DND-41 (cell line): Measurements from ENCODE around the gene MGAT5.

Source experiments
- ATAC-seq: fragments of 200-7000 bp; cut with Tn5 transposase; 3 replicates; pipeline ENCODE4 v1.9.1; 2021; ENCODE audit warnings: low read depth; ENCODE audit not compliant: insufficient read depth
- DNase-seq: peaks from one replicate; pipeline ENCODE4 v3.0.0-alpha.2; 2020
- H2AFZ ChIP-seq: 2 replicates; pipeline ENCODE4 v1.6.0; 2012; ENCODE audit warnings: low read depth, low read length
- H3K27ac ChIP-seq: 2 replicates; pipeline ENCODE4 v1.5.1; 2012; ENCODE audit warnings: low read length, inconsistent platforms
- H3K27me3 ChIP-seq: fragments of 200-600 bp; sonication (generic); 2 replicates; pipeline ENCODE4 v1.6.0; 2012; ENCODE audit warnings: low read length, mild to moderate bottlenecking, inconsistent platforms; ENCODE audit not compliant: insufficient read depth, poor library complexity
- H3K36me3 ChIP-seq: 2 replicates; pipeline ENCODE4 v1.5.1; 2012; ENCODE audit warnings: low read length, inconsistent platforms; ENCODE audit not compliant: insufficient read depth
- H3K4me1 ChIP-seq: 2 replicates; pipeline ENCODE4 v1.5.1; 2012; ENCODE audit warnings: mild to moderate bottlenecking, low read length; ENCODE audit not compliant: insufficient read depth
- H3K4me2 ChIP-seq: 2 replicates; pipeline ENCODE4 v1.6.0; 2012; ENCODE audit warnings: mild to moderate bottlenecking, moderate library complexity, low read length, inconsistent platforms; ENCODE audit not compliant: insufficient read depth
- H3K4me3 ChIP-seq, 2 experiments: fragments of 200-600 bp in 1 of 2; shearing (Covaris generic) in 1 of 2; 2 replicates each; pipeline ENCODE4 v1.5.1; 2012 to 2016; ENCODE audit warnings: inconsistent platforms in 2 of 2, low read length in 2 of 2, mild to moderate bottlenecking in 2 of 2, low read depth in 1 of 2, moderate library complexity in 1 of 2
- H3K79me2 ChIP-seq: 2 replicates; pipeline ENCODE4 v1.6.0; 2012; ENCODE audit warnings: low read length, inconsistent platforms; ENCODE audit not compliant: insufficient read depth
- H3K9ac ChIP-seq: 2 replicates; pipeline ENCODE4 v1.6.0; 2012; ENCODE audit warnings: low read depth, mild to moderate bottlenecking, inconsistent platforms, low read length, moderate library complexity
- H3K9me3 ChIP-seq: 2 replicates; pipeline ENCODE4 v1.5.1; 2012; ENCODE audit warnings: low read length, moderate library complexity, mild to moderate bottlenecking, inconsistent platforms; ENCODE audit not compliant: insufficient read depth, severe bottlenecking
- H4K20me1 ChIP-seq: 2 replicates; pipeline ENCODE4 v1.6.0; 2012; ENCODE audit warnings: low read length; ENCODE audit not compliant: insufficient read depth
- CTCF ChIP-seq: IDR thresholded peaks from 2 replicates; pipeline ENCODE4 v1.5.1; 2012; ENCODE audit warnings: borderline replicate concordance, low read length, moderate library complexity, mild to moderate bottlenecking; ENCODE audit not compliant: poor library complexity, severe bottlenecking; ENCODE audit errors: extremely low read depth
- EZH2 ChIP-seq: IDR thresholded peaks from 3 replicates; pipeline ENCODE4 v1.6.1; 2012; ENCODE audit warnings: borderline replicate concordance, low read depth, mild to moderate bottlenecking, moderate library complexity, low read length, inconsistent platforms; ENCODE audit not compliant: severe bottlenecking

Gene MGAT5

GRCh38 chr2:134362740-134363139 lies 108.9 kb downstream of the MGAT5 start:
- no peak overlapping the region for H3K4me2 ChIP-seq
- H3K9me3 ChIP-seq: no peaks in the 10 kb centered on the region
- ATAC-seq (no peak), DNase-seq (no peak)
- no peaks in the 10 kb centered on the region for H3K27me3 ChIP-seq
- H3K4me1 ChIP-seq: peaks cover 15% of the 10 kb centered on the region
- H3K36me3 ChIP-seq: peaks cover 44% of the 10 kb centered on the region
- H2AFZ ChIP-seq: no peak overlapping the region
- no peak overlapping the region for H3K9ac ChIP-seq
- no peak overlapping the region for H3K27ac ChIP-seq
- no peak overlapping the region for H3K4me3 ChIP-seq
- TF ChIP-seq CTCF (no peak), EZH2 (no peak)
- no peaks in the 10 kb centered on the region for H3K79me2 ChIP-seq
- H4K20me1 ChIP-seq: peaks cover 4% of the 10 kb centered on the region; the same call in 1 of the 2 replicates

DNA sequence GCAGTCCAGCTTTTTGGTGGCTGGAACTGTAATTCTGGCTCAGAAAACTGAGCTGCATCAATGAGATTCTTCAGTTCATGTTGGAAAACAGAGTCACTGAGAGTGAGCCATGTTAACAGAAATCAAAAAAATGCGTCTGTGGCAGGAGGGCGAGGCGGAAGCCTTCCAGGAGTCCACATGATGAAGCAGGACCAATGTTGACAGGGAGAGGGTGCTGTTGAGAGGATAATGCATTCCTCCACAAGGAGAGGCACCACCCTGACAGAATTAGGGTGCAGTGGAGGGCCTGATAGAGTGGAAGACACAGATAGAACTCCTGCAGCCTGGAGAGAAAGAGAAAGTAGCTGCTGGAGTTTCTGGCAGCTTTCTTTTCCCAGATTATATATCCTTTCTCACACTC lies 111.5 kb downstream of the MGAT5 start:
- TF ChIP-seq CTCF (peak; percentile 47), EZH2 (no peak)
- peaks cover 8% of the 10 kb centered on the region for H4K20me1 ChIP-seq
- H3K4me1 ChIP-seq: peaks cover 26% of the 10 kb centered on the region
- no peaks in the 10 kb centered on the region for H3K27me3 ChIP-seq
- ATAC-seq (no peak), DNase-seq (no peak)
- H3K4me2 ChIP-seq: no peak overlapping the region
- H3K4me3 ChIP-seq: no peak overlapping the region
- peaks cover 34% of the 10 kb centered on the region for H3K36me3 ChIP-seq
- no peak overlapping the region for H3K27ac ChIP-seq
- H3K79me2 ChIP-seq: no peaks in the 10 kb centered on the region
- no peaks in the 10 kb centered on the region for H3K9me3 ChIP-seq
- H2AFZ ChIP-seq: no peak overlapping the region
- H3K9ac ChIP-seq: no peak overlapping the region

GRCh38 chr2:134366359-134366758 lies 112.5 kb downstream of the MGAT5 start:
- Histone ChIP-seq H3K79me2 (no peaks in the 10 kb centered on the region), H3K9me3 (no peaks in the 10 kb centered on the region), H3K4me2 (no peak overlapping the region), H3K27me3 (no peaks in the 10 kb centered on the region), H3K4me1 (peaks cover 26% of the 10 kb centered on the region), H3K9ac (no peak overlapping the region), H3K4me3 (no peak overlapping the region), H4K20me1 (peaks cover 8% of the 10 kb centered on the region), H3K27ac (no peak overlapping the region), H2AFZ (no peak overlapping the region), H3K36me3 (peaks cover 40% of the 10 kb centered on the region)
- ATAC-seq: no peak
- no peak for DNase-seq
- no peak for TF ChIP-seq CTCF
- TF ChIP-seq EZH2: no peak

GRCh38 chr2:134367213-134367612 lies 113.3 kb downstream of the MGAT5 start:
- no peaks in the 10 kb centered on the region for H3K79me2 ChIP-seq
- H3K36me3 ChIP-seq: peaks cover 39% of the 10 kb centered on the region

More at GRCh38 chr2:134367213-134367612, 113.3 kb downstream of the MGAT5 start:
- Histone ChIP-seq H3K27me3 (no peaks in the 10 kb centered on the region), H3K9ac (no peak overlapping the region), H3K4me1 (peaks cover 26% of the 10 kb centered on the region), H3K27ac (no peak overlapping the region), H3K4me3 (no peak overlapping the region), H3K4me2 (no peak overlapping the region), H4K20me1 (peaks cover 8% of the 10 kb centered on the region), H2AFZ (no peak overlapping the region), H3K9me3 (no peaks in the 10 kb centered on the region)
- no peak for ATAC-seq
- no peak for DNase-seq
- TF ChIP-seq CTCF: no peak
